NCI-H446 (cell line): Measurements from ENCODE around the gene LRCH4.

Source experiments
- DNase-seq, 2 experiments: peaks; one replicate each; lab custom pipeline; 2025; lab: John Stamatoyannopoulos, UW

Gene LRCH4

GRCh38 chr7:100585511-100586265 is at the start of gene LRCH4:
Gene LRCH4, minus strand, starts transcription at chr7:100586129. Its CDS starts 29 bp downstream, at chr7:100586100.
- no peak for DNase-seq

DNA sequence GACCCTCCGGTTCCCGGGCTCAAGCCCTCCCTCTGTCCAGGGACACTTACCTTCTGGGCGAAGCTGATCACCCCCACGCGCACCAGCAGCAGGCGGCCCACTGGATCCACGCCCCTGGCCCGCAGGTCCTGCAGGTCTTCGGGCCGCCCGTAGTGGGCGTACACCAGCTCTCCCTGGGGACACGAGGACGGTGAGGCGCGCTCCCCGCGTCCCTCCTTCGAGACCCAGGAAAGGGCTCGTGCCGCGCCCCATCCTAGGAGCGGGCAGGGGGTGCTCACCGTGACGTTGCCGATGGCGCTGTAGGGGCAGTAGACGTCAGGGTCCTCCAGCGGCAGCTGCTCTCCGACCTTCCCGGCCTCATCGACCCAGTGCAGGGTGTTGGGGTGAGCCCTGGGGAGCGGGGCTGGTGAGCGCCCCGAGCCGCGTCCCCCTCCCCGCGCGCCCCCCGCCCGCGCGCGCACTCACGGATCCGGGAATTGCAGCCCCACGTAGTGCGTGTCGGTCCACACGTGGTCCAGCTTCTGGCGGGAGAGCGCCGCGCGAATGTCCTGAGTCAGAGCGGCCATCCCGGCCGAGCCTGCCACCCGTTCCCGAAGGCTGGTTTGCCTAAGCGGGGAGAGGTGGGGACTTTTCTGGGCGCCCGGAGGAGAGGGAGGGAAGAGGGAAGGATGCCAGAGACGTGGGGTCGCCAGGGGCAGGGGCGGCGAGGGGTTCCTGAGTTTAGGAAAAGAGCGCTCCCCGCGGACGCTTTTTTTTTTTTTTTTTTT is 47.2 kb upstream of the LRCH4 start:
- DNase-seq = peak in 1 of 2 experiments; percentile 16

- no peak for DNase-seq
These were observed 44.1 kb upstream of the LRCH4 start for GRCh38 chr7:100630066-100630465.

DNA sequence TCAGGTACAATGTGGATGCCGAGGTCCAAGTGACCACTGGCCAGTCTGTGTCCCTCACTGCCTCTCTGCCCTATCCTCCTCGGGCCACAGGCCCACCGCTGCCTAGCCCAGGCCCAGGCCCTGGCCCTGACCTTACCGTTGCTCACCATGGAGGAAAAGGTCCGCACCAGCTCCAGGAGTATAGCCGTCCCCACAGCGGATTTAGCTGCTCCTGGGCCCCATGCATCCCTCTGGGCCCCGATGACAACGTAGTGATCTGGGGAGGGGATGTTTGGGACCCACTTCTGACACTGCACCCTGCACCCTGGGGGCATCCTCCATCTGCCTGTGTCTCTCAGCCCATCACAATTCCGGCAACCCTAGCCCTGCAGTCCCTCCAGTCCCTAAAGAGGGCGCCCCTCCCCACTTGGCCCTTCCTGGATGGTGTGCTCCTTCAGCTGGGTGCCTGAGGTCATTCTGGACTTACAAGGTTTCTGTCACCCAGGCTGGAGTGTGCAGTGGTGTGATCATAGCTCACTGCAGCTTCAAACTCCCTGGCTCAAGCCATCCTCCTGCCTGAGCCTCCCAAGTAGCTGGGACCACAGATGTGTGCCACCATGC is 43.3 kb upstream of the LRCH4 start:
- no peak for DNase-seq

DNA sequence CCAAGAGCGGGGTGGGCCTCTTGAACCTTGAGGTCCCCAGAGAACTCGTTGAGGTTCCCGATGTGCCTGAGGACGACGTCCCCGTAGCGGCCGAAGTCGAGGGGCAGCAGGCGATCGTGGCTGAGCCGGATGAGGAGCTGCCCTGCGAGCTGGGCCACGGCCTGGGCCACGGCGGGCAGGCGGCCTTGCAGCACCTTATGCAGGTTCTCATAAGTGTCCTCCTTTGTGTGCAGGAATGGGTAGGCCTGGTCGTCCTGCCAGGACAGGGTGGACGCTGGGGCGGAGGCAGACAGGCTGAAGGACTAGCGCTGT is 41.3 kb upstream of the LRCH4 start:
- DNase-seq = no peak

GRCh38 chr7:100626530-100627237 is 40.8 kb upstream of the LRCH4 start:
- DNase-seq = peak in 1 of 2 experiments; percentile 45

- no peak for DNase-seq
These were observed 40.1 kb upstream of the LRCH4 start for GRCh38 chr7:100626055-100626454.

GRCh38 chr7:100623951-100624824 is 38.3 kb upstream of the LRCH4 start:
- DNase-seq = no peak

GRCh38 chr7:100621554-100621953 is 35.6 kb upstream of the LRCH4 start:
- DNase-seq = no peak

DNA sequence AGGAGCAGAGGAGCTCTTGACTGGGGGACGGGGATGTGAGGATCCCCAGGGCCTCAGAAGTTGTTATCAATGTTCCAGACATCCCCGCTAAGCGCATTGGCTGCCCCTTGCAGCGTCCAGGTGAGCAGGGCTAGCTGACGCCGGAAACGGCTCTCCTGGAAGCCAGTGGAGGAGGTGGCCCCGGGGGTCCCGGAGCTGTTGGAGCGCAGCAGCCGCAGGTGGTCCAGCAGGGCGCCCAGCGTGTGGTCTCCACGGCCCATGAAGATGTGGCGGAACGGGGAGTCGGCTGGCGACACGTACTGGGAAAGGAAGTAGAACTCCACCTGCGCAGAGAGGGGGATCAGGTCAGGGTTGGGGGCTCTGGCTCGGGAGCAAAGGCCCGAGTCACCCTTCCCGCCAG is 34.9 kb upstream of the LRCH4 start:
- no peak for DNase-seq

DNA sequence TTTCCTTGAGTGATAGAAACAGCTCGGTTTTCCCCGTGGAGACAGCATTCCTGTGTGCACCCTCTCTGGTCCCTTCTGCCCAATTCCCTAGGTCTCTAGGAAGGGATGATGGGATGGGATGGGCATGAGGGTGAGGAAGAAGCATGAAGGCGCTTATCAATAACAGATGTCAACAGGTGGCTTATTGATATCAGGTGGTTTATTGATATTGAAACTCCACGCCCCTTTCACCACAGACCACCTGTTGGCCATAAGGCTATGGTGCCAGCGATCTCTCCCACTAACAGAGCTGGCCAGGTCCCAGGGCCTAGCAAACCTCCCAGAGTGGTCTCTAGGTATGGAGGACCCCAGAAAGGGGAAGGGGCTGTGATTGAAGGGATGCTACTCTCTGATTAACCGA is 34.3 kb upstream of the LRCH4 start:
- no peak for DNase-seq

- no peak for DNase-seq
These were observed 28.5 kb upstream of the LRCH4 start for GRCh38 chr7:100614308-100614861.

DNA sequence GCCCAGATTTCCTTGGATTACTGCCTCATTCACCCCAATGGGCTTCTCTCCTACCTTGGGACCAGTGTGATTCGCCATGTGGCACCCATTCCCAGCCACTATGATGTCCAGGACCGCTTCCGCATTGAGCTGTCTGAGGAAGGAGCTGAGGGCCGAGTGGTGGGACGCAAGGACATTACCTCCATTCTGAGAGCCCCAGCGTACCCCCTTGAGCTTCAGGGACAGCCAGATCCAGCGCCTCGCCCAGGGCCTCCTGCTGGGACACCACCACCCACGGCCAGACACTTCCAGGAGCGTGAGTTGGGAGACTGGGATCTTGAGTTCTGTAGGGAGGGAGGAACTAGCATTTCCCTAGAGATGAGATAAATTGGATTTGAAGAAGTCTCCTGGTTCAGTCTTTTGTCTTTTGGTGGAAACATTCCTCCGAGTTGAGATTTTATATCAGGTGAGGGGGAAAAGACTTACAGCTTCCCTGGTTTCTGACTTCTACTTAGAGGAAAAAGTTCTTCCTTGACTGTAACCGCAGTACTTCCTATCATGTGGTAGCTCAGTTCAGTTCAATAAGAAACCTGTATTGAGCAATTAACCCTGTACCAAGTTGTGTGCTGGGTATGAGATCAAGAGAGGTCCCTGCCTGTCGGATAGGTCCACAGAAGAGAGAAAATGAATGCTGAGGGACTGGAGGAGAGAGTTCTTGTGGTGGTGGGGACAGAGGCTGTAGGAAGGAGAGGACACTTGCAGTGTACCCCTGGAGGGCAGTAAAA is 27.7 kb upstream of the LRCH4 start:
- no peak for DNase-seq

DNA sequence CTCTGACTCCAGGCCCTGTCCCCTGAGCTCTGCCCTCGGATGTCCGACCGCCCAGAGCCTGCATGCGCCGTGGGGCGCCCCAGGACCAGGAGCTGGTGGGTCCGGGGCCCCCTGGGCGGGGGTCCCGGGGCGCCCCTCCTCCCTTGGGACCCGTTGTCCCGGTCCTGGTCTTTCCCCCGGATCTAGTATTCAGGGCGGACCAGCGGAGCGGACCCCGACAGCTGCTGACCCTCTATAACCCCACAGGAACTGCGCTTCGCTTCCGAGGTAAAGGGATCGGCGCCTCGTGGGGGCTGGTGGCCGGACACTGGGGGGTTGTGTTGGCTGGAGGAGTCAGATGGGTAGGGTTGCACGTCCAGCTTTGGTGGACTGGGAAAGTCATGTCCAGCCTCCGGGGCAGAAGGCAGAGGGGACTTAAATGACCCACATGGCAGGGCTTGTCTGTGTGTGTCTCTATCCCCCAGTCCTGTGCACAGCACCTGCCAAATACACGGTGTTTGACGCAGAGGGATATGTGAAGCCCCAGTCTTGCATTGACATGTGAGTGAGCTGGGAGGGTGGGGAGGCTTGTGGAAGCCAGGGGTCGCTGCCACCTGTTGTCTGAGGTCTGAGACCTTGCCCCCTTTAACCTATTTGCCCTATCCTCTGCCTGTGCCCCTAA is 26.9 kb upstream of the LRCH4 start:
- DNase-seq = no peak

DNA sequence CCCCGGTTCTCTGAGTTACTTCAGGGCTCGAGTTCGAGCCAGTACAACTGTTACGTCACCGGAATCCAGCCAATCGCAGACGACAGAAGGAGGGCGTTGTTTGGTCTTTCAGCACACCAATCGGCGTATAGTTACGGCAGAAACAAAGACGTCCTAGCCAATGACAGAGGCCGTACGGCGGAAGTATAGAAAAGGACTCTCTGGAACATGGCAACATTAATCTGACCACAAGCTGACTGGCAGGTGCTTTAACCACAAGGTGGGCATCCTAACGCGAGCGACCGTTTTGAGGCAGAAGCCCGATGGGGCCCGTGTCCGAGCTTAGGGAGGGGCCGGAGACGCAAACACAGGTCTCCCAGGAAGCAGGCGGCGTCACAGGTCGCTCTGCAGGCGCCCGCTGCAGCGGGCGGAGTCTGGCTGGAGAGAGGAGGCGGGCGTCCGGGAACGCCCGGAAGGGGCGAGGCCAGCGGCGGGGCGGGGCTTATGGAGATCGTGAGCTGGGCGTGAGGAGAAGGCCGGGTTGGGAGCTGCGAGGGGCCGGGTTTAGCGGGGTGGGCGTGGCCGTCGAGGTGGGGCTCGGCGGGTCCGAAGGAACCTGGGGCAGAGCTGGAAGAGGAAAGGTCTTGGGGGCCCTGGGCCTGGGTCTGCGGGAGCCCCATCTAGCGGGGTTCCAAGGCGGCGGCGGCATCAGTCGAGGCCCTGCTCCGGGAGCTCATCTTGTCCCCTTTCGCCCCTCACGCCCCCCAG is 26.2 kb upstream of the LRCH4 start, which contains the start of gene MOSPD3:
MOSPD3 (plus strand) TSS at position 558 of the 747 bp plus-strand sequence. CDS start 252 bp downstream, outside the sequence.
- peak; percentile 93 to 98 for DNase-seq

DNA sequence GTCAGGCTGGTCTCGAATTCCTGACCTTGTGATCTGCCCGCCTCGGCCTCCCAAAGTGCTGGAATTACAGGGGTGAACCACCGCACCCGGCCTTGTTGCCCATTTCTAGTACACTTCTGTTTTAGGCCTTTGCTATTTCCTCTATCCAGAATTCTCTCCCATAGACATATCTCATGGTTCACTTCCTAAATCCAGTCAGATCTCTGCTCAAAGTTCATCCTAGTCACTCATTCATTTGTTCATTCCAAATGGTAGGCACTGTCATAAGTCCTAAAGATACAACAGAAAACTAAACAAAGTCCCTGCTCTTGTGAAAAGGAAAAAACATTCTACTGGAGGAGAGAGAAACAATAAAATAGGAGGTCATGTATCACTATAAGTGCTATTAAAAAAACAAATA is 24.0 kb upstream of the LRCH4 start:
- no peak for DNase-seq

- no peak for DNase-seq
These were observed 21.2 kb upstream of the LRCH4 start for GRCh38 chr7:100607111-100607510.

DNA sequence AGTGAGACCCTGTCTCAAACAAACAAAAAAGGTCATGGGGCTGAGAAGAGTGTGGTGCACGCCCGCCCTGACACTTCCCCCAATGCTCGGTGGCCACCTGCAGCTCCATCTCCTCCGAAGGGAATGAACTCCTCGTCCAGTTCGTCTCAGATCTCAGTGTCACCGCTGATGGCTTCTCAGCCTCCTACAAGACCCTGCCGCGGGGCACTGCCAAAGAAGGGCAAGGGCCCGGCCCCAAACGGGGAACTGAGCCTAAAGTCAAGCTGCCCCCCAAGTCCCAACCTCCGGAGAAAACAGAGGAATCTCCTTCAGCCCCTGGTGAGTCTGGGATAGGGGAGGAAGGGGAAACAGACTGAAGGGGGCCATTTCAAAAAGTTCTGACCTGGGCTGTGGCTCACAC is 20.4 kb upstream of the LRCH4 start:
- no peak for DNase-seq
